Activated CD8-positive, alpha-beta memory T cell treated with anti-CD3 and anti-CD28 coated beads for 36 hours (primary cell): Measurements from ENCODE around the gene C2orf92. TPM values are rescaled to one million over a fixed set of nuclear protein-coding genes. Genes with fewer than 3 reads are reported as not detected.

Experiments
- CTCF ChIA-PET: fragments of 350-600 bp; sonication (Branson Sonifier 250); formaldehyde crosslinking; loops from one replicate; lab custom pipeline; 2021; ENCODE audit warnings: antibody characterized with exemption; lab: Charles Lee
- POLR2A ChIA-PET: fragments of 350-600 bp; sonication (Branson Sonifier 250); formaldehyde crosslinking; loops from one replicate; lab custom pipeline; 2021; ENCODE audit warnings: antibody characterized with exemption; lab: Charles Lee
- total RNA-seq, 2 experiments: library from RNA; stranded (reverse); gene quantifications; one replicate each; pipeline ENCODE4 v1.2.3, GENCODE V29; 2021

The C2orf92 gene
- total RNA-seq, 2 experiments from 2014 or later = 6.7 to 6.8 TPM

DNA sequence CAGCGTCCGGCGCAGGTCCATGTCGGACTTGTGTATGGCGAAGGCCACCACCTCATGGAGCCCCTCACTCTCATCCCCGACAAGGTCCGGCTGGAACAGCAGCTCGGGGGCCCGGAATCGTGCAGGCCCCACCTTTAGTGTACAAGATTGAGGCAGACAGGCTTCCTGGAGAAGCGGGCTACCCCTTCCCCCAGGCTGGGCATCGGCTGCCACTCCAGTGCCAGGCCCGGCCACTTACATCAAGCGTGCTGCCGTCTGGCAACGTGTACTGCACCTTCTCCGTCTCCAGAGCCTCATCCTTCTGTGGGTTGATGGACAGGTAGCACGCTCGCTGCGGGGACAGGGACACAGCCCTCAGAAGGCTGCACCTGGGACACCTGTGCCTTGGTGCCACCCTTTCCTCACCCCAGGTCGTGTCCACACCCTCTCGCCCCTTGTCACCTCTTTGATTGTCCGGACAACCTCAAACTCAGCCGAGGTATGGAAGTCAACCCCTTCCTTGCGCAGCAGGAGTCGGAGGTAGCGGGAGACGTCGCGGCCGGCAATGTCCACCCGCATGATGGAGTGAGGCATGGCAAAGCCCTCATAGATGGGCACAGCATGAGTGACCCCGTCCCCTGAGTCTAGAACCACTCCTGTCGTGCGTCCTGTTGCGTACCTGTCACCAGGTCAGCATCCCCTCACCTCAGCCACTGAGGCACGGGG, 11.4 kb upstream of the C2orf92 start:
- CTCF ChIA-PET = interaction anchor here (1.3 kb wide), 1 partner anchor 11 kb away, joined by 3 read pairs; no protein-coding TSS in a partner anchor
- POLR2A ChIA-PET = interaction anchor here (1.2 kb wide), 1 partner anchor 12 kb away, joined by 5 read pairs; the partner anchor contains the start of gene COX5B

DNA sequence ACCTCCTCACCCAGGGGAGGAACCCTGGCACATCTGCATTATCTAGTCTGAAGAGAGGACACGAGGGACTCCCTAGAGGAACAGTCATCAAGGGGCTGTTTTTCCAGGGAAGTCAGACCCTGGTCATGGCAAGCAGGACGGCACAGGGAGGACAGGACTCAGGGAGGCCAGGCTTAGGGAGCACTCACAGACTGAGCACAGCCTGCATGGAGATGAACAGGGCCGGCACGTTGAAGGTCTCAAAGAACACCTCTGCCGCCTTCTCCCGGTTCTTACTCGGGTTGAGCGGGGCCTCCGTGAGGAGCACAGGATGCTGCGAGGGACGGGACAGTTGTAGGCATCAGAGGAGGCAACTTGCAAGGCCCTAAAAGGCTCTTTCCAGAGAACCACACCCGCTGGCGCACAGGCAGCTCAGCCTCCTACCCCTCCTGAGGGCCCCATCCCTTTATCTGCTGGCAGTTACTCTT, 10.8 kb upstream of the C2orf92 start:
- ChIA-PET POLR2A (no interaction called here), CTCF (no interaction called here)

DNA sequence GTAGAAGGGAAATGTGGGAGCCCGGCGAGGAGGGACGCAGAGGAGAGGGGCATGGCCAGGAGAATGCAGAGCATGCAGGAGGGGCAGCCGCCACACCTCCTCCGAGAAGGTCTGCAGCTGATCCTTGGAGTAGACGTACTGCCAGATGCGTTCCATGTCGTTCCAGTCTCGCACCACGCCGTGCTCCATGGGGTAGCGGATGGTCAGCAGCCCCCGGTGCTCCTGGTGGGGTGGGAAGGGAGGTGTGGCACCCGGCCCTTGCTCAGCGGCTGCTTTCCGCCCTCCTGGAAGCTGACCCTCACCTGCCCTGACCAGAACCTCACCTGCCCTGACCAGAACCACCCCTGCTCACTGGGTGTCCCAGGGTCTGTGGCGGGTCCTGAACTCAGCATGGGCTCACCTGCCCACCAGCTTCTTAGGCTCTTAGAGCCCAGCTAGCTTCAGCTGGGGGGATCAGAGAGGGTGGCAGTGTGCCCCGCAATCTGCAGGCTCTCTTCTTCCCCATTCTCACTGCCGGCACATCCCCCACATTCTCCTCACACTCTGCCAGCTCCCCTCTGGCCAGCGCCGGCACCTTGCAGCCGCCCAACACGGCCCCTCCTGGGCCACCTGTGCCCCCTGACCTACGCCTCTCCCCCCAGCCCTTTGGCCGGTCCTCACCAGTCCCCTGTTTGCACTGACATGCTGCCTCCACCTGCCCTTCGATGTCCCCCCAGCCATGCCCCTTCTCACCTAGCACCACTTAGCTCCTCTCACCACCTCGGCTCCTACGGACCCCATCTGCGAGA, 10.1 kb upstream of the C2orf92 start:
- CTCF ChIA-PET = interaction anchor here (1.6 to 2.1 kb wide), 2 partner anchors 13 to 37 kb away, joined by 3 to 11 read pairs; partner anchors contain the start of gene COX5B
- POLR2A ChIA-PET = interaction anchor here (0.9 to 6.3 kb wide), 2 partner anchors 10 to 29 kb away, joined by 4 to 148 read pairs; partner anchors contain the start of gene COX5B

DNA sequence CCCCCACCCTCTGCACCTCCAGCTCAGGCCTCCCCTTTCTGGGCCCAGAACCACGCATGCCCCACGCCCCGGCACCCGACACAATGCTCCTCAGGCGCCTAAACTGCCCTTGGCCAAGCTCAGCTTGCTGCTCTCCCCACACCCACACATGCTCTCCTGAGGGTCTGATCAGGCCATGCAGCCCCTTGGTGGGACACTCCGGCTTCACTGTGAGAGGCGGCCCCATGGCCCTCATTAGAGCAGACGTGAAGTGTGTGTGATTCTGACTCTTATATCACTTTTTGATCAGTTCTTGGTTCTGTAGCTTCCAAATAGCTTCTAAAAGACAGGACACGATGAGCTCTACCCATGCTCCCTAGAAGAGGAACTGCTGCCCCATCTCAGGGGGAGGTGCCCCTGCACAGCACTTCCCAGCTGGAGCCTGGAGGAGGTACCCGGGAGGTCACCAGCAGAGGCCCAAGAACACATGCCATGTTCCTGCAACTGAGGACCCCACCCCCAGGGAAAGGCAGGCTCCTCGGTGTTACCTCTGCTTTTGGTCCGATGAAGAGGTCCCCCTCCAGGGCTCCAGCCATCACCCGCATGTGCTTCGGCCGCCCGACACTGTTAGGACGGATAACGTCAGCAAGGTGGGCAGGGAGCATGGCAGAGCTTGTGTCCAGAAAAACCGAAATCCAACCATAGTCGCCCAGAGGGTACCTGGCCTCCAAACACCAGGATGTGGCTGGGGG, 9.3 kb upstream of the C2orf92 start:
- POLR2A ChIA-PET = interaction anchor here (0.9 to 6.3 kb wide), 2 partner anchors 11 to 28 kb away, joined by 4 to 148 read pairs; partner anchors contain the start of gene COX5B
- CTCF ChIA-PET = interaction anchor here (0.6 to 2.1 kb wide), 3 partner anchors 13 to 352 kb away, joined by 3 to 11 read pairs (median 5); partner anchors contain the start of gene COX5B

DNA sequence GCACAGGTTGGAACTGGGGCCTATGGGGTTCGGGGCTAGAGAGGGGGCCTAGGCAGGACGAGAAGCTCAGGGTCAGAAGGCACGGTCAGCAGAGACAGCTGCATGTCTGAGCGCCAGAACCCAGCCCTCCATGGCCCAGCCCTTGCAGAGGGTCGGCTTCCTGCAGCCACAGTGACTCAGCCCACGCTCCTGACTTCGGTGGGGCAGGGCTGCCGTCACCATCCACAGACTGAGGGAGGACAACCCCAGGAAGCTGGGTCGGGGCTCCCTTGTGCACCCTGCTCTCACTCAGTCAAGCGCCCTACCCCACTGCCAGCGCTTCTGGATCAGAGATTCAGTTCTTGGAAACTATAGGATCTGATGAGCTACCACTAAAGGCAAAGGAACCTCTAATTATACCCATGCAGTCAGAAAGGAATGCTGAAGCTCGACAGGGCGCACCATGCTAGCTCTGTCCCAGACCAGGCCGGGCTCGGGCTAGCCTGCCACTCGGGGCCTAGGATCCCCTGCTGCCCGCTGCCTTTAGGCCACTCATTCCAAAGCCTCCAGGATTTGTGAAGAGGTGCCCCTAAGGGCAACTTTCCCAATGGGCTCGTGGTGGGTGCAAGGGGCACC, 8.6 kb upstream of the C2orf92 start:
- CTCF ChIA-PET = interaction anchor here (0.6 to 2.5 kb wide), 4 partner anchors 14 to 351 kb away, joined by 3 to 13 read pairs (median 8); partner anchors contain the start of gene COX5B

DNA sequence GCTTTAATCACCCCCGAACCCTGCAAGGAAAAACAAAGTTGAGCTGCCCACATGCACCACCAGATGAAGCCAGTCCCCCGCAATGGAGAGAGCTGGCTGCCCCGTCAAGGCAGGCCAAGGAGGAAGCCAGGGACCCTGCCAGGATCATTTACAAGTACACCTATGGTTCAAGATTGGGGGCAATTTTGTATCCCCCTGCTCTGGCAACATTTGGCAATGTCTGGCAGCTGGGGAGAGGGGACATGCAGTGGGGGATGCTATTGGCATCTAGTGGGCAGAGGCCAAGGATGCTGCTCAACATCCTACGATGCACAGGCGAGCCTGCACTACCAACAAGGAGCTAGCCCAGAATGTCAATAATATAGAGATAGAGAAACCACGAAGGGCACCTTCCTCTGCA, 7.6 kb upstream of the C2orf92 start:
- CTCF ChIA-PET = interaction anchor here (0.6 to 3.4 kb wide), 9 partner anchors 11 to 79 kb away, joined by 3 to 28 read pairs (median 10); partner anchors contain the start of gene COX5B
- POLR2A ChIA-PET = interaction anchor here (0.6 to 6.3 kb wide), 5 partner anchors 12 to 1069 kb away, joined by 3 to 148 read pairs (median 3); partner anchors contain the start of genes COX5B, MGAT4A and ZAP70

More for the DNA sequence above, 8.6 kb upstream of the C2orf92 start:
- POLR2A ChIA-PET = interaction anchor here (6.3 kb wide), 1 partner anchor 11 kb away, joined by 148 read pairs; the partner anchor contains the start of gene COX5B

DNA sequence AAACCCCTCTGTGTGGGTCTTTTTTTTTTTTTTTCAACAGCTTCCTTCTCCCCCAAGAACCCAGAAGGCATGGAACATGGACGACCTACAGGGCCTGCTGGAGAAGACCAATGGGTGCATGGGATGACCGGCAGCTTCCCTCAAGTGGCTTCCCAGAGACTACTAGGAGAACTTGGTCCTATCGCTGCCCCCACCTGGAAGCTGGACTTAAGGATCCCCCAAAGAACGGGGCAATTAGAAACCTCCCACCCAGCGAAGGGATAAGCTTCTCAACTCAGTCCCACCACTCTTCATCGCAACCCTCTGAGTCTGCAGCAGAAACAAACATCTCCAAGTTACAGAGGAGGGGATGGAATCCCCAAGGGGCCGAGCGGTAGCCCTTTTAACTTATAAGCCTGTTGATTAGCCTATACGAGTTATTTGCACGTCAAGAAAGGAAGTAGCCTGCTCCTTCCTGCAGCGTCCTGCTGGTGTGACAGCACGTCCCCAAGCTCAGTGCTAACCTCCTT, 7.1 kb upstream of the C2orf92 start:
- CTCF ChIA-PET = interaction anchor here (0.6 to 3.4 kb wide), 12 partner anchors 9 to 769 kb away, joined by 3 to 28 read pairs (median 5); partner anchors contain the start of gene COX5B
- POLR2A ChIA-PET = interaction anchor here (0.6 to 6.3 kb wide), 10 partner anchors 13 to 1068 kb away, joined by 3 to 148 read pairs (median 4); partner anchors contain the start of genes ANKRD36B, COX5B, MGAT4A and ZAP70

DNA sequence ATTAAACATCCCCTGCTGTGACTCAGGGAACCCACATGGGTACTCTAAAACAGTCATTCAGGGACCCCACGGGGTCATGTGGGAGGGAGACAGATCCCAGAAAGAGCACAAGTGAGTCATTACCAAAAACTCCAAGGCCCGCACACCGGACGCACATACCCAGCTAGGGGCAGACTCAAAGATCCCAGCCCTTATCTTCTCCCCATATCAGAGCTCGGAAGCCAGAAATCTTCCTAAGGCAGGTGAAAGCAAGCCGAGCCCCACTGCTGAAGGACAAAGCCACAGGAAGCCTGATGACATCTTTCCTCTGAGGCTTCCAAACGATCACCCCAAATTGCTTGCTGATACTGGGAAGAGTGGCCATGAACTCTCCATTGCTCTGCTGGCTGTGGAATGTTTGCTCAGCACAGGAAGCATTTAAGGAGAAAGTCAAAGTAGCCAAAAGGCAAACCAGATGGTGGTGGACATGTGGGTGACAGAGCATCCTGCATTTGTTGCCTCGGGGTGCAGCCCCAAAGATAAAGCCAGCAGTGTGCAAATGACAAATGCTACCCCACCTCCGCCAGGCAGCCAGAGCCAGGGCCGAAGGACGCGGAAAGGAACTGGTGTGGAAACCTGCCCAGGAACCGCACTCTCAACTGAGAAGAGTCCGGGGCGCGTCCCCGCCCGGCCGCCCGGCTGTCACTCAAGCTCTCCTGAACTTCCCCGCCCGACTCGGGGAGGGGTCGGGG, 6.5 kb upstream of the C2orf92 start:
- POLR2A ChIA-PET = interaction anchor here (0.6 to 6.3 kb wide), 9 partner anchors 12 to 300 kb away, joined by 3 to 148 read pairs (median 4); partner anchors contain the start of genes ANKRD36B, COX5B and ZAP70
- CTCF ChIA-PET = interaction anchor here (0.6 to 3.4 kb wide), 12 partner anchors 9 to 768 kb away, joined by 3 to 28 read pairs (median 5); partner anchors contain the start of genes COX5B and ZAP70

DNA sequence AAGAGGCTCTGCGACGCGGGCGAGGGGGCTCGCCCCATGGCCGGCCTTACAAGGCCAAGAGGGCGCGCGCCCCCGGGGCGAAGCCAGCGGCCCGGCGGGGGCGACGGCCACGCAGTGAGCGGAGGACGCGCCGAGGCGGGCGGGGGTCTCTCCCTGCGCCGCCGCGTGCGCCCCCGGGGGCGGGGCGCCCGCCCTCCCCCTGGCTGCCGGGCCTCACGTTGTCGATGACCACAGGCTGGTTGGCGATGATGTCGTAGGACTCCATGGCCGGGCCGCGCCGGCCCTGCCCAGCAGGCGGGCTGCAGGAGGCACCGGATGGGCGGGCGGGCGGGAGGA, 5.9 kb upstream of the C2orf92 start:
- CTCF ChIA-PET = interaction anchor here (0.5 to 3.4 kb wide), 9 partner anchors 9 to 73 kb away, joined by 3 to 28 read pairs (median 13); partner anchors contain the start of genes COX5B and ZAP70
- POLR2A ChIA-PET = interaction anchor here (1.0 to 6.3 kb wide), 8 partner anchors 12 to 300 kb away, joined by 3 to 148 read pairs (median 8); partner anchors contain the start of genes ANKRD36B, COX5B and ZAP70

DNA sequence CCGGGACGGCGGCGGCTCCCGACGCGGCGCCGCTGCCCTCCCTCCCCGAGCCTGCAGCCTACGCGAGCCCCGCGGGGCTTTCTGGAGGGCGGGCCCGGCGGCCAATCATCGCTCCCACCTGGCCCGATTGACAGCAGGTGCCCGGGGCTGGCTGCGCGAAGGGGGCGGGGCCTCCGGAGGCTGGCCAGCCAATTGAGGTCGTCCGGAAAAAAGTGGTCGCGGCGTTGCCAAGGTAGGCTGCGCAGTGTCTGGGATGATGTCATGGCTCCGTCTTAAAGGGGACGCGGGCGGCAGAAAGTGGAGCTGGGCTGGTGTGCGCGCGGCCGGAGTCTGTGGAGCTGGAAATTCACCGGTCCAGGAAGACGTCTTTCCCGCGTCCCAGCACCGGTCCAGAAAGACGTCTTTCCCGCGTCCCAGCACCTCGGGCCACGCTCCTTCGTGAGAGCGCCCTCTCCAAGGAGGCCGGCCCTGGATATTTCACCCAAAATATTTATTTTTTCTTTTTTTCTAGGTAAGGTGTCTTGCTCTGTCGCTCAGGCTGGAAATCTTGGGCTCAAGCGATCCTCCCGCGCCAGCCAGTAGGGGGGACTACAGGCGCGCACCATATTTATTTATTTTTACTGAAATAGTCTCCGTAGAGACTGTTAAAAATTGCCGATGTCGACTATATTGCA, 5.4 kb upstream of the C2orf92 start, which contains the start of gene ACTR1B:
Gene ACTR1B, minus strand, starts transcription at position 83 of the 674 bp plus-strand sequence. CDS start 154 bp downstream, outside the sequence.
- POLR2A ChIA-PET = interaction anchor here (0.6 to 6.3 kb wide), 7 partner anchors 9 to 74 kb away, joined by 3 to 148 read pairs (median 6); partner anchors contain the start of genes ANKRD36B, COX5B and ZAP70
- CTCF ChIA-PET = interaction anchor here (0.5 to 3.4 kb wide), 7 partner anchors 9 to 36 kb away, joined by 5 to 28 read pairs (median 7); partner anchors contain the start of gene COX5B

DNA sequence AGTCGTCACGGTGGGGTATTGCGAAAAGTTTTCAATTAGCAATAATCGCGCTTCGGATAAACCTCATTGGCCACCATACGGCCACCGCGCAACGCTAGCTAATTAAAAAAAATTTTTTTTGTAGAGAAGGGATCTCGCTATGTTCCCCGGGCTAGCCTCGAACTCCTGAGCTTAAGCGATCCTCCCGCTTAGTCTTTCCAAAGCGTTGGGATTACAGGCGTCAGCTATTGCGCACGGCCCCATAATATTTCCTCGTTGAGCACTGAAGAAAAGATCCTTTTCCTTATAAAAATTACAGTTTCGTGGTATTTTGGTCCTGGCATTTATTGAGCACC, 4.9 kb upstream of the C2orf92 start:
- POLR2A ChIA-PET = interaction anchor here (0.6 to 6.3 kb wide), 7 partner anchors 8 to 74 kb away, joined by 3 to 148 read pairs (median 6); partner anchors contain the start of genes ANKRD36B, COX5B and ZAP70
- CTCF ChIA-PET = interaction anchor here (0.9 to 3.4 kb wide), 6 partner anchors 8 to 46 kb away, joined by 3 to 28 read pairs (median 10); partner anchors contain the start of gene COX5B

DNA sequence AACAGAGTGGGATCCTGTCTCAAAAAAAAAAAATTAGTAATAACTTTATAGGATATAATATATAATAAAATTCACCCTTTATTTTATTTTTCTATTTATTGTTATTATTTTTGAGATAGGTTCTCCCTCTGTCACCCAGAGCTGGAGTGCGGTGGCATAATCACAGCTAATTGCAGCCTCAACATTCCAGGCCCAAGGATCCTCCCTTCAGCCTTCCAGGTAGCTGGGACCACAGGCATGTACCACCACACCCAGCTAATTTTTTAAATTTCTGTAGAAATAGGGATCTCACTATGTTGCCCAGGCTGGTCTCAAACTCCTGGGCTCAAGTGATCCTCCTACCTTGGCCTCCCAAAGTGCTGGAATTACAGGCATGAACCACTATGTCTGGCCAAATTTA, 958 bp downstream of the C2orf92 start:
- ChIA-PET CTCF (no interaction called here), POLR2A (no interaction called here)

DNA sequence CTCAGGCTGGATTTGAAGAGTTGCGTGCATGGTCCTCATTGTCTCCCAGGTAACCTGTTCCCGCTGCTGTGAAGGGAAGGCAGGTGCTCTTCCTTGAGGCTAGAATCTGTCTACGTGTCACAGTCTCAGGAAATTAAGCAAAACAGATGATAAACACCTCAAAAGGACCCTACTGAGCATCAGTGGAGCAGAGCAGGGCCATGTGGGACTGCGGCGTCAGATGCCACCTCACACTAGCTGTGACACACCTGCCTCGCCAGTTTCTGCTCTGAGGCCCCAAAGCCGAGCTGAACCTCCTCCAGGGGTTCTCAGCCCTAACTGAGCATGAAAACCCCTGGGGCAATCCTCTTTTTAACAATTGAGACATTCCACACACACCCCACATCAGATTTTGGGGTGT, 2.0 kb downstream of the C2orf92 start:
- POLR2A ChIA-PET = no interaction called here
- CTCF ChIA-PET = no interaction called here

DNA sequence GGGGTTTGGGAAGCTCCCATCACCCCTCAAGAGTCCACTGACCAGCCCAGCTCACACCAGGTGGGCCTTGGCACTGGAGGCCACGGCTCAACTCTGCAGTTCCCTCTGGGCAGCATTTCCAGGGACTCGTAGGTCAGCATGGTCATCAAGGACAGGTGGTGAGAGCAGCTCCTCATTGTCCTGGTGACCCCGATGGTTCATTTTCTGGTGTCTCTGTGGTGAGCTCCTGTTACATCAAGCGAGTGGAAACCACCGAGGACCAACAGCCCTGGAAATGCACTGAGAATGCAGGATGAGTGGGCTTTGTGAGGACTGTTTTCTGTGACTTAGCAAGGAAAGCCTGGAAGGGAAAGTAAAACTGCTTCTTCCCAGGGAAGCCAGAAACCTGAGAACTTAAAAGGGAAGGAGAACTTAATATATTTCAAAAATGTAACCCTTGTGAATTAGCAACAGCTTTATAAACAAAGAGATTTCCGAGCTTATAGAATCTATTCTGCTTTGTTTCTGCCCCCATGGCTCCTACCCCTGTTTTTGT, 3.2 kb downstream of the C2orf92 start:
- POLR2A ChIA-PET = interaction anchor here (1.0 kb wide), 1 partner anchor 8 kb away, joined by 6 read pairs; no protein-coding TSS in a partner anchor
- CTCF ChIA-PET = interaction anchor here (1.0 kb wide), 1 partner anchor 8 kb away, joined by 6 read pairs; the partner anchor contains the start of gene ACTR1B
